NCI-H510A (cell line): ENCODE results near the gene GSTO2.

Experiments
- DNase-seq: peaks from one replicate; lab custom pipeline; 2025; lab: John Stamatoyannopoulos, UW

The GSTO2 gene

DNA sequence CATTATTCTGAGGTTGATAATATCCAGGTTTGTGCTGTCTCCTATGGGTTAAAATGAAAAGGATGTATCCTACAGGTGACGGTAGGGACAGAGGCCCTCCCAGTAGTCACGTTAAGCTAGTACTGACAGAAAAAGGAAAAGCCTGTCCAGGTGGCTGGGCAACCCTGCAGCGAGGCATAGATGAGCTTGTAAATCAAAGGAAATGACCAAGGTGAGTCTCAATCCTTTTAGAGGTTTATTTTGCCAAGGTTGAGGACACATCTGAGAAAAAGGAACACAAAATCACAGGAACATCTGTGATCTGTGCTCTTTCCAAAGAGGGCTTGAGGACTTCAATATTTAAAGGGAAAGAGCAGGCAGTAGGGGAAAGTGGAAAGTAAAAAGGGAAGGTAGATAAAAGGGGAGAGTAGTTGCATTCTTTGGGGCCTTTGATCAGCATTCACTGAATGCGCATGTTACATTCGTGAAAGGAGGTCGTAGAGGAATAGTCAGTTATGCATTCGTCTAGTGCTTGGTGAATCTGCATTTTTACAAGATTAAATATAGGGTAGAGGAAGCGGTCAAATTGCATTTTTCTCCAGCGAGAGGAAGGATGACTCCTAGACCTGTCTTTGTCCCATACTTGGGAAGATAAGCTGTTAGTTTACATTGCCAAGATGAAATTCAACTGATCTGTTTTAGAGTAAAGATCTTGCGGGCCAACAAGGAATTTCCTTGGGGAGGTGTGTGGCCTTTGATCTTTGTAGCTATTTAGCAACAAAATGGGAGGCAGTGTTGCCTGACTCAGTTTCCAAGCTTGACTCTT, 15.2 kb upstream of the GSTO2 start:
- DNase-seq: no peak

DNA sequence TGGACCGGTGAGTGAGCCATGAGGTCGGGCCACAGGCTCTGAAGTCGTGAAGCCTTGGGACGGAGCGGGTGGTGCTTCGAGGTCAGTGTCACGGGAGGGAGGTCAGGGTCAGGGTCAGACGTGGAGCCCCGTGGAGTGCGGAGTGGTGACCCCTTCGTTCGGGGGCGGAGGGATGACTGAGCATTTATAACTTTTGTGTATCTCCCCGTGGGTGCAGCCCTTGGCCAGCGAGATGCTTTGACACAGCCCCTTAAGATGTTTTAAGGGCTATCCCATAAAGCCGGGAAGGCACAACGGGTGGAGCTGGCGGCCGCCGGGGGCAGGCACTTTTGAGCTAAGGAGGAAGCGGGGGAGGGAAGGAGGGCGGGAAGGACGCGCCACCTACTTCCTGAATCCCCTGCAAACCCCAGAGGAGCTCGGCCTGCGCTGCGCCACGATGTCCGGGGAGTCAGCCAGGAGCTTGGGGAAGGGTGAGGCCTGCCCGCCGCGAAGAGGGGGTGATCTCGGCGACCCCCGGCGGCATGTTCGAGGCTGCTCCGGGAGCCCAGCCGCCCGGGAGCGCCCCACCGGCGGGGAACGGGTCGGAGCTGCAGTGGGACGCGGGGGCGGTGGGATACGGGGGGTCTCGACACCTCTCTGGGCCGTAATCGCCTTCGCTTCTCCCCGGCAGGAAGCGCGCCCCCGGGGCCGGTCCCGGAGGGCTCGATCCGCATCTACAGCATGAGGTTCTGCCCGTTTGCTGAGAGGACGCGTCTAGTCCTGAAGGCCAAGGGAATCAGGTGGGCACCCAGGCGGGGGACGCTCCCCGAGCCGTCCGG, 14.3 kb upstream of the GSTO2 start, which contains the start of gene GSTO1:
TSS of gene GSTO1 (plus strand) at position 400 of the 818 bp plus-strand sequence. CDS start at position 437, 37 bp downstream.
- DNase-seq: peak; percentile 54

DNA sequence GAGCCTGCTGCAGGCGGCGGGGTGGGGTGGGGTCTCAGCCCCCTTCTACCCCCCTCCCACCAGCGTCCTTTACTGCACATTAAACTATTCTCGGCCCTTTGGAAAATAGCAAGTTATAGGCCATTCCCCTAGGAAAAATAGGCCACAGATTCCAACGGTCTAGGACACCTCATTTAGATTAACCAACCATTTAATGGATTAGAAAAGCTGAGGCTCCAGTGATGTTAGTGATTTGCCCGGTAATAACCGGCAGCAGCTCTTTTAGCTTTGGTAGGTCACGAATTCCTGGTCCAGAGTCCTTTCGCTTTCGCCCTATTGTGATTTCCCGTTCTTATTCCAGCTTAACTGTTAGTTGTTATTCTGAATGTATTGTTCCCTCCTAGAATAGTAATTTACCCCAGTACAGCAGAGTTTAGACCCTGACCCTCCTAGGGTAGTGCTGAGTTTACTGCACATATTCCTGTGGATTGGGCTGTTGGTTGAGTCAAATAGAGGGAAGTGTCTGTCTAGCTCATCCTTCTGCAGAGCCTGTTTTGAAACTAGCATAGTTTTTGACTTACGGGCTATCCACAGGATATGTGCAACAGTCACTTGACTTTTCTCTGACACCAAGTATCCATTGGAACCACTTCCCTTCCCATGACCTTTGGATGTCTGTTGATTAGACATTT, 13.5 kb upstream of the GSTO2 start:
- no peak for DNase-seq

DNA sequence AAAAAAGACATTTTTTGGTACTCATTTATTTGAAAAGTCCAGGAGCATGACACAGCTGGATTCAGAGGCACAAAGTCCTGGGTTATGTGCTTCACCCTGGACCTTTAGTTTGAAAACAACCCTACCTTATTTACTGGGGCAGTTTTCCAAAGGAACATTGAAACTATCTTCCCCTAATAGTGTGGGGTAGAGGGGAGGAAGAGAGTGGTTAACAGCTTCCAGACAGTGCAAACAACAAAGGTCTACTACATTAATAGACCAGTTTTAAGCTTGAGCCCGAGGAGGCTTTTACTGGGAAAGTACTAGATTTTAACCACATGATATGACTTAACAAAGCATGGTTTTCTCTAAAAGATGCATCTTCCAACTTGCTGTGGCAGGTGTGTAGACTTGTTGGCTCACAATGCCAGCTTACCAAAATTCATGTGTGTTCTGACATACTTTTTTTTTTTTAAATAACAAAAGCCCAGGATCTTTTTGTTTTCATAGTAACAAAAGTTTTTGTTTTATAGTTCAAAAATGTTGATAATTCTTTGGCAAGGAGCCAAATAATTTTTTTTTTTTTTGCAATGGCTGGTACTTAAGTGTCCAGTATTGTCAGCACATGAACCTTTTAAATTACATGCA, 12.5 kb upstream of the GSTO2 start:
- no peak for DNase-seq

DNA sequence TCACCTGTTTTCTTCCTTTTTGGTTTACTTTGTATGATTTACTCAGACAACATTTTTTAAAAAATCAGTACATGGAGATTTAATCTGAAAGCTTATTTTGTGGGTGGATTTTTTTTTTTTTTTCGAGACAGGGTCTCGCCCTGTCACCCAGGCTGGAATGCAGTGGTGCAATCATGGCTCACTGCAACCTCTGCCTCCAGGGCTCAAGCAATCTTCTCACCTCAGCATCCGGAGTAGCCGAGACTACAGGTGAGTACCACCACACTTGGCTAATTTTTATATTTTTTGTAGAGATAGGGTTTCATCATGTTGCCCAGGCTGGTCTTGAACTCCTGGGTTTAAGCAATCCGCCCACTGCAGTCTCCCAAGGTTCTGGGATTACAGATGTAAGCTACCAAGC, 11.7 kb upstream of the GSTO2 start:
- DNase-seq: no peak

DNA sequence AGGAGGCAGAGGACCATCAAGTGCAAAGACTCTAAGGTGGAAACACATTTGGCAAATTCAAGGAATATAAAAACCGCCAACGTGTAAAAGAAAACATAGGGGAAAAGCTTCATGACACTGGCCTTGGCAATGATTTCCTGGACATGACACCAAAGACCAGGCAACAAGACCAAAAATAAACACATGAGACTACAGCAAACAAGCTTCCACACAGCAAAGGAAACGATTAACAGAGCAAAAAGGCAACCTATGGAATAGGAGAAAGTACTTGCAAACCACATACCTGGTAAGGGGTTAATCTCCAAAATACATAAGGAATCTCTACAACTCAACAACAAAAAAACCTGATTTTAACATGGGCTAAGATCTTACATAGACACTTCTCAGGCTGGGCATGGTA, 10.8 kb upstream of the GSTO2 start:
- no peak for DNase-seq

DNA sequence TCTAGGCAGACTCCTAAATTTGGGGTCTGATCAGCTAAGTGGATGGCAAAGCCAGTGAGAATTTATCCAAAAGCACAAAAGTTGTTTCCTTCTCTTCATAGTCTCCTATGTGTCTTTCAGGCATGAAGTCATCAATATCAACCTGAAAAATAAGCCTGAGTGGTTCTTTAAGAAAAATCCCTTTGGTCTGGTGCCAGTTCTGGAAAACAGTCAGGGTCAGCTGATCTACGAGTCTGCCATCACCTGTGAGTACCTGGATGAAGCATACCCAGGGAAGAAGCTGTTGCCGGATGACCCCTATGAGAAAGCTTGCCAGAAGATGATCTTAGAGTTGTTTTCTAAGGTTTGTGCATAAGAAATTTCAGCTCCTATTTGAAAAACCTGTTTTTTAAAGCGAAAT, 9.5 kb upstream of the GSTO2 start:
- DNase-seq: no peak

DNA sequence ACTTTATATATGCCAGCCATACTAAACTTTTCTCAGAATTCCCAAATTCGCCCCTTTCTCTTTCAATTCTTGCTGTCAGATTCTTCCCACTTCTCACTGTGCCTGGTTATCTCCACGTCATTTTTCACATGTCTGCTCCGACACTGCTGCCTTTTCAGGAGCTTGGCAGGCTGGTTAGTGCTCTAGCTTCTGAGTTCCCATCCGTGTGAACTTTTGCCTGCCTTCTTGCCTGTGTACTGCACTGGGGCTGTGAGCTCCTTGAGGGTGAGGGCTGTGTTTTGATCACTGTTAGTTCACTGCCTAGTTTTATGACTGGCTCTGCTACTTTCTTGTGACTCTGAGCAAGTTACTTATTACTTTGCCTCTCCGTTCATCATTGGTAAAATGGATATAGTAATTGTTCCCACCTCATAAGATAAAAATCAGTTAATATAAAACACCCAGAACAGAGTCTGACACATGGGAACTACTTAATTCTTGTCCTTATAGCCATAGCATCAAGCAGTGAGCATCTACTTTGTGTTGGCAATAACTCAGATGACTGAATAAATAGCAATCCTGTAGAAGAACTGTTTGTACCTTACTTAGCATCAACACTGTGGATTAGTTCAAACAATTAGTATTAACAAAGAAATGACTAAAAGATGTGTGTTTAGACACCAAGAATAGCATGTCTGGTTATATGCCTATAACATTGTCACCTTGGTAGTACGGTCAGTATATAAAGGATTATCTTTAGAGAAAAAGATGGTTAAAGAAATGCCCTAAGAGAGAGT, 8.8 kb upstream of the GSTO2 start:
- no peak for DNase-seq

DNA sequence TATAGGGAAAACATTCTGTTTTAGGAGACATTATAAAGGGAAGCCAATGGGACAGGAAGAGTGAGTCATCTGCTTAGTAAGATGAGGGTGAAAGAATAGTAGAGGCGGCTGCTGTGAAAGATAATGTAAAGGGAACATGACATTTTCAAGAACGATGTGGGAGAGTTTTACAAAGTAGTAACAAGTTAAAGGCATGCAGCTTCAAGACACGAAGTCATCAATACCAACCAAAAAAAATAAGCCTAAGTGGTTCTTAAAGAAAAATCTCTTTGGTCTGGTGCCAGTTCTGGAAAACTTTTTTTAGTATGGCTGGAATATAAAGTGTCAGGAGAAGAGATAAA, 8.2 kb upstream of the GSTO2 start:
- DNase-seq: no peak

DNA sequence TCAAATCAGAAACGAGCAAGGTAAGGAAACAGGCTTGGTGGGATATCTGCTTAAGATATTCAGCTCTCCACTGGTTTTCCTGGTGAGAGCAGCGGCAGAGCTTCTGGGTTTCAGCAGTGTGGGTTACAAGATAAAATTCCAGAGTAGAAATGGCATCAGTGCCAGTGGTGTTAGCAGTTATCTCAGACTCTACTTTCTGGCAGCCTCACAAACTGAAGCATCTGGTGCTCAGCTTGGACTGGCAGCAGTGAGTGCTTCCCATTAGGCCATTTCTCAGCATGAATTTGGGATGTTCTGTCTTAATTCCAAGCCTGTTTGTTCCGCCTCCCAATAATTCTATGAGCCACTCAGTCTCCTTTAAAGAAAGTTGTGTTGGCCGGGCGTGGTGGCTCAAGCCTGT, 6.9 kb upstream of the GSTO2 start:
- DNase-seq: no peak

DNA sequence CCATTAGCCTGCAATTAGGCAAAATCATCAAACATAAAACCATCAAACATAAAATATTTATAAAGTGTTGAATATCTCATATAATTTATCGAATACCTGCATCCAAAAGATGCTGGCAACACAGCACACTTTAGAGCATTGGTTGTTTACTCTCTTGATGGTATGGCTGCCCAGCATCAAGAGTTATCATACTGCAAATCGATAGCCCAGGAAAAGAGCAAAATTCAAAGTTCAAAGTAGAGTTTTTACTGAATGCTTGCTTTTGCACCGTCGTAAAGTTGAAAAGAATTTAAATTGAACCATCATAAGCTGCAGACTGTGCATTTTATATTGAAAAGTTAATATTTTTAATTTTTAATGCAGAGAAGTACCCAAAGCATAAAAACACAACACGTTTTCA, 4.2 kb upstream of the GSTO2 start:
- no peak for DNase-seq

DNA sequence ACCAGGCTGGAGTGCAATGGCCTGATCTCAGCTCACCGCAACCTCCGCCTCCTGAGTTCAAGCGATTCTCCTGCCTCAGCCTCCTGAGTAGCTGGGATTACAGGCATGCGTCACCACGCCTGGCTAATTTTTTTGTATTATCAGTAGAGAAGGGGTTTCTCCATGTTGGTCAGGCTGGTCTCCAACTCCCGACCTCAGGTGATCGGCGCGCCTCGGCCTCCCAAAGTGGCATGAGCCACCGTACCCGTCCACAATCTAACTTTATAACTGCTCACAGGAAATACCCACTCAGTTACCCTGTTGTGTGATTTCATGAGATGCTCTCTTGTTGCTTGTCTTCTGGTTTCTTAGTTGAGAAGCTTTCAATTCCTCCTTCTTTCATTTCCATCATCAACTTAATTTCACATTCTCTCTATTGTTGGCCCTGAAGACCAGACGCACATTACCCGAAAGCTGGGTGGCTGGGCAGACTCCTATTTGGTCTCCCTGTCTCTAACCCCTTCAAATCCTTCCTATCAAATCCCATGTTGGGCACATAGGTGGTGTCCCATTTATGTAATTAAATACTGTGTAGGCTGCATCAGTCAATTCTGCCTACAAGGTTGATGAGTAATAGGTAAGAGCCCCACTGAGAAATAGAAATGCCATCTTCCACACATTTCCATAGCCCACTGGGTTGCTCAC, 1.1 kb upstream of the GSTO2 start:
- DNase-seq: no peak

DNA sequence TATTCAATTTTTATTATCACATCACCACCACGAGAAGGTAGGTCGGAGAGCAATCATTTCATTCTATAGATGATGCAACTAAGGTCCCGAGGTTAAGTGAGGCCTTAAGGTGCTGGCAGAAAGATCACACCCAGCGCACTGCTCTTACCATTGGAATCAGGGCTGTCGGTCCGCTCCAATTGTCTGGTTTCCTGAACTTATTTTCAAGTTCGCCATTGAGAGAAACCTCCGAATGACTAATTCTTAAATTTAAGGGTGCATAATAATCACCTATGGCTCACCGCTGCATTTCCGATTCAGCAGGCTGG, 625 bp upstream of the GSTO2 start:
- DNase-seq: no peak

DNA sequence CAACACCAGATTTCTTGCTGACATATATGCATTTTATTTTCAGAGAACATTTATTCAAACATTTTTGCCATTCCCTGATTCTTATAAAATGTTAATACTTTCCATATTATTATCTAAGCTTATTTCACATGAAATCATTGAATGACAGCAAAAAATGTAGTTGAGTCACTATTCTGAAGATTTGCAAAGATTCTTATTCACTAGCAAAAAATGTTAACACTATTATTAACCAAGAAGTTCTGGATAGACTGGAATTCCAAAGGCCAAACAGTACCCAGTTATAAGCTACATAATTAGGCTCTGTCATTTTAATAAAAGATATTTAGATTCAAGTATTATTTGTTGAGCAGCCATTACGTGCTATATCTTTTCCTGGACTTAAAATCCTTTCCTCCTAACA, 4.3 kb downstream of the GSTO2 start:
- no peak for DNase-seq

DNA sequence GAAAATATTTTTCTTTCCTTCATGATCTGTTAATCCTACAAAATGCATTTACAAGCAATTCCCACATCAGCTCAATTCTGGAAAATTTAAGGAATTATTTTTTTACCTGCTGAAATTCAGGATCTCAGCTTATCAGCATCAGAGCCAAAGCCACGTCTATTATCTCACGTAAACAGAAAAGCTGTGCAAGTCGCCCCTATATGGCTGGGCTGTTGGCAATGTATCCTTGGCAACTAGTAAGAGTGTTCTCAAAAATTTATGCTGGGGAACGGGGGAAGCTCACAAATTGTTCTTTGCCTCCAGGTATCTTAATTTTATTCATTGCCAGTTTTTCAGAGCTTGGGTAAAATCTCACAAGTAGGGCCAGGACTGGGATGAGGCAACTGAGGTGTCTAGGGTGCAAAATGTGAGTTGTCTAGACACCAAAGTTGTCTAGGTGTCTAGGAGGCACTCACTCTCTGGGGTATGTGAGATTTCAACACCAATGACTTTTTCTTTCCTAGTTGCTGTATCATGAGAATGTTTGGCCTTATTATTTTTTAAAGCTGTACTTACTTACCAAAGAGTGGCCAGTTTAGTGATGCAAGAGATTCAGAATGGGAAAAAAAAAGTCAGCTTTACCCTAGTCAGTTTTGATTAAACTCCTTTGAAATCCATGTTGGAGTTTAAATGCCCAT, 5.1 kb downstream of the GSTO2 start:
- no peak for DNase-seq

DNA sequence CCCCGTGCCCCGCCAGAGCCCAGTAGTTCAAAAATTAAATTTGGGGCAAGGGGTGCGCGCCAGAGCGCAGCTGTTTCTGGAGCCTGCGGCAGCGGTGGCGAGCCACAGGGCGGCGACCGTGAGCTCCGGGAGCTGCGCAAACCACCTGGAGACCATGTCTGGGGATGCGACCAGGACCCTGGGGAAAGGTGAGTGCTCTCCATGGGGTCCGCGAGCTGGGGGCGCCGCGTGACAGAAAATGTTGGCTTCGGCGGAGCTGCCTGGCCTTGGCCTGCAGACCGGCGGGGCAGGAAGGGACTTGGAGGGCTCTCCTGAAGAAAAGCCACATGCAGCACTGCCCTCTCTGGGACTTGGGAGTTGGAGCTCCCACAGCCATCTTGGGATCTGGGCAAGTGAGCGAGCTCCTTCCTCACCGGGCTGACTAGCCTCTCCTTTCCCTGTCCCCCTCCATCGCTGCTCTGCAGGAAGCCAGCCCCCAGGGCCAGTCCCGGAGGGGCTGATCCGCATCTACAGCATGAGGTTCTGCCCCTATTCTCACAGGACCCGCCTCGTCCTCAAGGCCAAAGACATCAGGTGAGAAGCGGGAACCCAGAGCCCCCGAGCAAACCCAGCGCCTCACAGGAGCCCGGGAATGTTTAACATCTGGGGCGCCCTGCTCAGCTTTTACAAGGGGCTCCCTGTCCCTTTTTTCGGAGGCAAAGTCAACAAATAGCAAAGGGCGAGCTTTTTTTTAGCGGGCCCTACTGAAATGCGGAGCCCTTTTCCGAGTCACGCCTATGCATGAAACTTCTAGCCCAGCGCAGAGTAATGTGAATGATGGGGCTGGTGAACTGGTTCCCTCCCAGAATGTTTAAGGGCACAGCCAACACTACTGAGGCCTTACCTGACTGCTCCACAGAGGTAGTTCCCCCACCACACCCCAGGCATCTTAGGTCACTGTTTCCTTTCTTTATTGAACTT, 6.1 kb downstream of the GSTO2 start:
- DNase-seq: no peak

DNA sequence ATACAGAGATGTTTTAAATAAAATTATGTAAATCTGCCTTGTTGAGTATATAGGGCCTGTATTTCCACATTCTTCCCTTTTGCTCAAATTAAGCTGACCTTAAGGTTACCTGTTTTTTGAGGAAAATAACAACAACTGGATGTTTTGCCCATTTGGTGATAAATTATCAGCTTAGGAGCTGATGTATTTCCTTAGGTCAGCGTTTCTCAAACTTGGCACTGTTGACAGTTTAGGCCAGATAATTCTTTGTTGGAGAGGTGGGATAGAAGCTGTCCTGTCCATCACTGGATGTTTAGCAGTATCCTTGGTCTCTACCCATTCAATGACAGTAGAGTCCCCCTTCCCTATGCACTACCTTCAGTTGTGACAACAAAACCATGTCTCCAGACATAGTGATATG, 7.2 kb downstream of the GSTO2 start:
- DNase-seq: no peak

DNA sequence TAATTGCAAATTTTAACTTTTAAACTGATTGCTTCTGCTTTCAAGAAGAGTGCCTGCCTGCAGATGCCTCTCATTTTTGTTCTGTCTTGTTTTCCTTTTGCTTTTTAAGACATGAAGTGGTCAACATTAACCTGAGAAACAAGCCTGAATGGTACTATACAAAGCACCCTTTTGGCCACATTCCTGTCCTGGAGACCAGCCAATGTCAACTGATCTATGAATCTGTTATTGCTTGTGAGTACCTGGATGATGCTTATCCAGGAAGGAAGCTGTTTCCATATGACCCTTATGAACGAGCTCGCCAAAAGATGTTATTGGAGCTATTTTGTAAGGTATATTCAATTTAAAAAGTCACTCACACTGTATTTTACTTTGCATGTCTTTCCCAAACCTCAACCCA, 8.8 kb downstream of the GSTO2 start:
- peak; percentile 11 for DNase-seq

DNA sequence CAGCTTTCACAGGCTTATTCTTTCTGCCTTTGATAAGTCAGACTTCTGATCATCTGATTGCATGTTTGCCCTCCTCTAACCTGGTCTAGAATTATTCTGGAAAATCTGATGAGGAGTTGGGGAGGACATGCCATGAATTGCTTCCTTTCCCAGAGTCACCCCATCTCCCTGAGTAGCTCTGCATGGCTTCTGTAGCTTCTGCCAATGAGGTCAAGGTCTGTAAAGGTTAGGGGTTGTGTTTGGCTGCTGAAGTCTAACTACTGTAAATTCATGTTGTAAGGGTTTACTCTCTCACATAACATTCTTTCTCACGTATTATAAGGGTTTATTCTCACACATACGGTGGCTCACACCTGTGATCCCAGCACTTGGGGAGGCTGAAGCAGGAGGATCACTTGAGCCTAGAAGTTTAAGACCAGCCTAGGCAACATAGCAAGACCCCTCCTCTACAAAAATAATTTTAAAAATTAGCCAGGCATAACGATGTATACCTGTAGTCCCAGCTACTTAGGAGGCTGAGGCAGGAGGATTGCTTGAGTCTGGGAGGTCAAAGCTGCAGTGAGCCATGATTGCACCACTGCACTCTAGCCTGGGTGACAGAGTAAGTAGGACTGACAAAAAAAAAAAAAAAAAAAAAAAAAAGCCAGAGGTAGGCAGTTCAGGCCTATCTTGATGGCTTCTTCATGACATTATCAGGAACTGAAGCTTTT, 10.7 kb downstream of the GSTO2 start:
- DNase-seq: no peak
